Activated naive CD4-positive, alpha-beta T cell treated with anti-CD3 and anti-CD28 coated beads for 36 hours (primary cell): ENCODE data around the gene BRCC3. TPM values are rescaled to one million over a fixed set of nuclear protein-coding genes. Genes with fewer than 3 reads are reported as not detected.

Source experiments
- CTCF ChIA-PET: fragments of 350-600 bp; sonication (Branson Sonifier 250); formaldehyde crosslinking; loops from one replicate; lab custom pipeline; 2021; ENCODE audit warnings: antibody characterized with exemption; lab: Charles Lee
- DNase-seq: peaks from one replicate; pipeline ENCODE4 v3.0.0-alpha.2; 2020
- H3K27ac Mint-ChIP-seq: one replicate; pipeline ENCODE4 v1.8.0; 2021; ENCODE audit warnings: mild to moderate bottlenecking, mixed read lengths
- H3K27me3 Mint-ChIP-seq: one replicate; pipeline ENCODE4 v1.8.0; 2021; ENCODE audit warnings: low read depth, mixed read lengths
- H3K36me3 Mint-ChIP-seq: one replicate; pipeline ENCODE4 v1.8.0; 2021; ENCODE audit warnings: low read depth, mixed read lengths
- H3K4me1 Mint-ChIP-seq: one replicate; pipeline ENCODE4 v1.8.0; 2021; ENCODE audit warnings: low read depth, mixed read lengths
- H3K4me3 Mint-ChIP-seq: one replicate; pipeline ENCODE4 v1.8.0; 2021; ENCODE audit warnings: mild to moderate bottlenecking, moderate library complexity, mixed read lengths
- H3K9me3 Mint-ChIP-seq: one replicate; pipeline ENCODE4 v1.8.0; 2021; ENCODE audit warnings: mixed read lengths
- intact Hi-C: fragments of 100-400 bp; cut with micrococcal nuclease; formaldehyde crosslinking; loops from one replicate; pipeline ENCODE4 v1.15.1; 2023
- total RNA-seq, 2 experiments: library from RNA; stranded (reverse); gene quantifications; one replicate each; pipeline ENCODE4 v1.2.3, GENCODE V29; 2021

Gene BRCC3
- total RNA-seq: 10 to 100 TPM; 15.4 to 17.9 TPM

GRCh38 chrX:155070975-155071693, at the start of gene BRCC3, which contains the start of the genes CMC4 and MTCP1:
Gene BRCC3, plus strand, starts transcription at chrX:155071508. Its CDS starts 20 bp downstream, at chrX:155071528.
Gene CMC4, minus strand, starts transcription at chrX:155071136. Its CDS starts 7,113 bp downstream, at chrX:155064023.
Gene MTCP1, minus strand, starts transcription at chrX:155071136. Its CDS starts 5,126 bp downstream, at chrX:155066010.
- no peaks in the 10 kb centered on the region for H3K9me3 Mint-ChIP-seq
- peak within 1 kb of the TSS; percentile 84 for H3K27ac Mint-ChIP-seq
- CTCF ChIA-PET: interaction anchor here (0.8 kb wide), 1 partner anchor 14 kb away, joined by 4 read pairs; no protein-coding TSS in a partner anchor
- H3K4me1 Mint-ChIP-seq: peaks cover 43% of the 10 kb centered on the region
- DNase-seq: peak; percentile 79
- intact Hi-C loops: loop anchor here (1.0 to 5.0 kb wide), 5 partner anchors 37 to 696 kb away; partner anchors contain the start of gene VBP1
- peaks cover 23% of the 10 kb centered on the region for H3K36me3 Mint-ChIP-seq
- no peaks in the 10 kb centered on the region for H3K27me3 Mint-ChIP-seq
- peak within 1 kb of the TSS; percentile 89 for H3K4me3 Mint-ChIP-seq

DNA sequence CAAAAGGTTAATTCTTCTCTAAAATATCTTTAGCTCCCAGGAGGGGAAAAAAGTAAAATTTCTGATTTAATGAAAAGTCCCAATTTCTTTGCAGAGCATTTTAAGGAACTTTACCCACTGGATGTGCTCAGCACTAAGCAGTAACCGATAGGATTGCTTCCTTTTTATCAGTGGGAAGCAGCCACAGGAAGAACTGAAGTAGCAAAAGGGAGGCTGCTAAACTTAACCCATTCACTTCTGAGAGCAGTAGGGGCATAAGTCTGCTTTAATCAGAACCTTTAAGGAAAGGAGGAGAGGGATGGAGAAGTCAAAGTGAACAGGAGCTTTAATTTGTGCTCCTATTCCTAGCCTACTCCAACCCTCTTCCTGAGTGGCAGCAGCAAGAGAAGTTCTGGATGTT, 48.7 kb upstream of the BRCC3 start, which contains the start of gene F8:
Gene F8 (minus strand): TSS at position 139 of the 400 bp plus-strand sequence. CDS start 171 bp downstream, outside the sequence.
- H3K27ac Mint-ChIP-seq: no peak within 1 kb of the TSS
- CTCF ChIA-PET: interaction anchor here (0.6 kb wide), 1 partner anchor 191 kb away, joined by 3 read pairs; no protein-coding TSS in a partner anchor
- H3K4me1 Mint-ChIP-seq: peaks cover 3% of the 10 kb centered on the region
- DNase-seq: no peak
- H3K27me3 Mint-ChIP-seq: no peaks in the 10 kb centered on the region
- no peak within 1 kb of the TSS for H3K4me3 Mint-ChIP-seq
- H3K9me3 Mint-ChIP-seq: no peaks in the 10 kb centered on the region
- H3K36me3 Mint-ChIP-seq: no peaks in the 10 kb centered on the region
- intact Hi-C loops: no loop called here

DNA sequence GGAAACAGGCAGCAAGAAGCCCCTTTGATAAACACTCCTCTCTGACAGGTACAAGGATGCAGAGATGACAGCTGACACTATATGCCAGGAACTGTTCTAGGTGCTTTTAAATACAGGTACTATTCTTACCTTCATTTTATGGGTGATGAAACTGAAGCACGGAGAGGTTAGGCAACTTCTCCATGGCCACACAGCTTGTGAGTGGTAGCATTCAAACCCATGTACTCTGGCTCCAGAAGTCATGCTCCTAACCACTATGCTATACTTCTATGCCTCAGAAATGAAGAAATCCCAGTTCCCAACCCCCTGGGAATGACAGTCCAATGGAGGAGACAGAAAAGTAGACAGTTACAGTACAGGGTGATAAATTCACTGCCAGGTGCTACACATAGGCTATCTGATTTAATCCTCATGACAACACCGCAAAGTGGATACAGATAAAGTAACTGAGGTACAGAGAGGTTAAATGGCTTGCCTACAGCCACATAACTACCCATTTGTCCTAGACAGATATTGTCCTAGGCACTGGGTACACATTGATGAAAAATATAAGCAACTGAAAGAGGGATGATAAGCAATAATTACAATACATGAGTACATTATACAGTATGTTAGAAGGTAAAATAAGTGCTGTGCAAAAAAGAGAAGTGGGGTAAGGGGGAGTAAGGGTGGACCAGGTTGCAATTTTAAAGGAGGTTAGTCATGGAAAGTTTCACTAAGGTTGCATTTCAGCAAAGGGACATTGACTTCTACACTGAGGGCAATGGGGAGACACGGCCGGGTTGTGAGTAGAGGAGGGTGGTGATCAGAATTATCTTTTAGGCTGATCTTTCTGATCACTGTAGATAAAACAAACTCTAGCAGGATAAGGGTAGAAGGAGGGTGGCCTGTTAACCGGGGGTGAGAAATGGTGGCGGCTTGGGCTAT, 47.1 kb upstream of the BRCC3 start:
- intact Hi-C loops: no loop called here
- Mint-ChIP-seq H3K27ac (no peak overlapping the region), H3K4me1 (peaks cover 12% of the 10 kb centered on the region), H3K4me3 (no peak overlapping the region), H3K36me3 (no peaks in the 10 kb centered on the region), H3K27me3 (no peaks in the 10 kb centered on the region), H3K9me3 (no peaks in the 10 kb centered on the region)
- no peak for DNase-seq
- CTCF ChIA-PET: no interaction called here

DNA sequence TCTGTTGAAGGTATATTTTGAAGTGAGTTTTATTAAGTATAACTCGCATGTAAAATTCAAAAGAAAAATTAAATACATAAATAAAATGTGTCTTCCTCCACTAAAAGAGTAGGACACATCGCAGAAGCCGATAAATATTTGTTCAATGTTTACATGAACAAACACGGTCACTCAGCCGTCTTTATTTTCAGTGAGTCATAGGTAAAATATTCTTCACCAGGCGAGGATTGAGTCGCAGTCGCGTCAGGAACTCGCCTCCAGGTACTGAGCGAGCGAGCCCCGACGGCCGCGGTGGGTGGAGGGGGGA, 44.9 kb upstream of the BRCC3 start:
- Mint-ChIP-seq H3K4me3 (peak overlapping the region; percentile 80), H3K27ac (peak overlapping the region; percentile 82), H3K4me1 (peaks cover 20% of the 10 kb centered on the region), H3K9me3 (no peaks in the 10 kb centered on the region), H3K36me3 (no peaks in the 10 kb centered on the region), H3K27me3 (no peaks in the 10 kb centered on the region)
- CTCF ChIA-PET: no interaction called here
- no peak for DNase-seq
- intact Hi-C loops: loop anchor here (1.0 to 2.0 kb wide), 4 partner anchors 30 to 264 kb away; partner anchors contain the start of genes DKC1 and VBP1

- H3K4me3 Mint-ChIP-seq: peak within 1 kb of the TSS; percentile 86
- H3K4me1 Mint-ChIP-seq: peaks cover 23% of the 10 kb centered on the region
- CTCF ChIA-PET: no interaction called here
- H3K9me3 Mint-ChIP-seq: no peaks in the 10 kb centered on the region
- peak within 1 kb of the TSS; percentile 93 for H3K27ac Mint-ChIP-seq
- H3K36me3 Mint-ChIP-seq: no peaks in the 10 kb centered on the region
- DNase-seq: peak; percentile 92
- H3K27me3 Mint-ChIP-seq: no peaks in the 10 kb centered on the region
- intact Hi-C loops: loop anchor here (1.0 to 2.0 kb wide), 6 partner anchors 30 to 264 kb away; partner anchors contain the start of genes BRCC3, CMC4, DKC1 and MTCP1
These were observed 44.4 kb upstream of the BRCC3 start, which contains the start of gene FUNDC2 for GRCh38 chrX:155026727-155027508. Gene FUNDC2, plus strand, starts transcription at chrX:155026844. Its CDS starts 95 bp downstream, at chrX:155026939.

- H3K27me3 Mint-ChIP-seq: no peaks in the 10 kb centered on the region
- H3K4me3 Mint-ChIP-seq: peak overlapping the region; percentile 86
- H3K27ac Mint-ChIP-seq: peak overlapping the region; percentile 93
- no peaks in the 10 kb centered on the region for H3K9me3 Mint-ChIP-seq
- intact Hi-C loops: loop anchor here (1.0 to 2.0 kb wide), 5 partner anchors 29 to 265 kb away; partner anchors contain the start of genes BRCC3, CMC4, DKC1 and MTCP1
- peaks cover 23% of the 10 kb centered on the region for H3K4me1 Mint-ChIP-seq
- no peaks in the 10 kb centered on the region for H3K36me3 Mint-ChIP-seq
- peak; percentile 23 for DNase-seq
- CTCF ChIA-PET: no interaction called here
These were observed 43.7 kb upstream of the BRCC3 start for GRCh38 chrX:155027509-155028066.

- Mint-ChIP-seq H3K4me3 (peak overlapping the region; percentile 86), H3K27ac (peak overlapping the region; percentile 93), H3K4me1 (peaks cover 23% of the 10 kb centered on the region), H3K27me3 (no peaks in the 10 kb centered on the region), H3K9me3 (no peaks in the 10 kb centered on the region), H3K36me3 (no peaks in the 10 kb centered on the region)
- DNase-seq: no peak
- CTCF ChIA-PET: no interaction called here
- intact Hi-C loops: no loop called here
These were observed 43.2 kb upstream of the BRCC3 start for GRCh38 chrX:155028129-155028528.

DNA sequence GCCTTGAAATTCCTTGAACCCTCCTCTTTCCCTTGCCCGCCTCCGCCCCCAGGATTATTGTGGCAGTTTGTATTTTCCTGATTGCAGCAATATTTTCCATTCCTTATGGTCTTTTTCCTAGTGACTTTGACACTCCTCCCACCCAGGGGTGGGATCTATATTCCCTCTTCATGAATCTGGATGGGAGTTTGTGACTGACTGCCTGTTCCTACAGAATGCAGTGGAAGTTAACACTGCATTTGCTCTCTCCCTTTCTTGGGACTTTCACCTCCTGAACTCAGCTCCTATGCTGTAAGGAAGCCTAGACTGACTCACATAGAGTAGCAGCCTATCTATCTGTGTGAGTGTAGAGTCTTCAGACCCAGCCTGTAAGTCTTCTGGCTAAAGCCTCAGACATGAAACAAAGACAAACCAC, 42.4 kb upstream of the BRCC3 start:
- intact Hi-C loops: no loop called here
- CTCF ChIA-PET: interaction anchor here (1.1 kb wide), 1 partner anchor 28 kb away, joined by 3 read pairs; no protein-coding TSS in a partner anchor
- Mint-ChIP-seq H3K27ac (peak overlapping the region; percentile 93), H3K9me3 (no peaks in the 10 kb centered on the region), H3K36me3 (no peaks in the 10 kb centered on the region), H3K27me3 (no peaks in the 10 kb centered on the region), H3K4me3 (peak overlapping the region; percentile 38), H3K4me1 (peaks cover 25% of the 10 kb centered on the region)
- no peak for DNase-seq

GRCh38 chrX:155031657-155032056, 39.7 kb upstream of the BRCC3 start:
- Mint-ChIP-seq H3K4me1 (peaks cover 23% of the 10 kb centered on the region), H3K27me3 (no peaks in the 10 kb centered on the region), H3K4me3 (no peak overlapping the region), H3K36me3 (peaks cover 16% of the 10 kb centered on the region), H3K9me3 (peaks cover 4% of the 10 kb centered on the region), H3K27ac (no peak overlapping the region)
- DNase-seq: no peak
- CTCF ChIA-PET: no interaction called here
- intact Hi-C loops: no loop called here

- Mint-ChIP-seq H3K36me3 (peaks cover 24% of the 10 kb centered on the region), H3K4me1 (peaks cover 29% of the 10 kb centered on the region), H3K27me3 (no peaks in the 10 kb centered on the region), H3K4me3 (no peak overlapping the region), H3K27ac (no peak overlapping the region), H3K9me3 (peaks cover 4% of the 10 kb centered on the region)
- CTCF ChIA-PET: no interaction called here
- intact Hi-C loops: no loop called here
- no peak for DNase-seq
These were observed 35.6 kb upstream of the BRCC3 start for GRCh38 chrX:155035688-155036087.

- Mint-ChIP-seq H3K27ac (no peak overlapping the region), H3K36me3 (peaks cover 6% of the 10 kb centered on the region), H3K4me1 (peaks cover 46% of the 10 kb centered on the region), H3K4me3 (no peak overlapping the region), H3K9me3 (no peaks in the 10 kb centered on the region), H3K27me3 (no peaks in the 10 kb centered on the region)
- intact Hi-C loops: no loop called here
- DNase-seq: no peak
- CTCF ChIA-PET: interaction anchor here (1.3 to 2.2 kb wide), 3 partner anchors 9 to 12 kb away, joined by 3 to 6 read pairs (median 5); no protein-coding TSS in a partner anchor
These were observed 25.0 kb upstream of the BRCC3 start for GRCh38 chrX:155046129-155046810.
